A673 (cell line): Measurements from ENCODE around the gene GZMM. TPM values are rescaled to one million over a fixed set of nuclear protein-coding genes. Genes with fewer than 3 reads are reported as not detected.

Source experiments
- BruUV-seq: library from RNA; stranded (reverse); fragments of 400-500 nt; replicated peaks from 2 replicates; lab custom pipeline; 2021; lab: Mats Ljungman, UMichigan
- CTCF ChIA-PET: fragments of 300-600 bp; sonication (Branson Sonifier 250); formaldehyde crosslinking; loops from one replicate; lab custom pipeline; 2022; ENCODE audit warnings: antibody characterized with exemption; lab: Charles Lee
- POLR2A ChIA-PET: fragments of 300-600 bp; sonication (Branson Sonifier 250); formaldehyde crosslinking; loops from one replicate; lab custom pipeline; 2022; ENCODE audit warnings: antibody characterized with exemption; ENCODE audit not compliant: low non-redundant PET; lab: Charles Lee
- DNase-seq: peaks from one replicate; pipeline ENCODE4 v3.0.0-alpha.2; 2015; ENCODE audit warnings: low spot score
- H3K27ac ChIP-seq: fragments of 200-600 bp; sonication (generic); 2 replicates; pipeline ENCODE4 v1.5.1; 2016; ENCODE audit warnings: mixed run types, low read depth, mild to moderate bottlenecking, mixed read lengths, antibody characterized with exemption, low read length; ENCODE audit not compliant: poor library complexity, severe bottlenecking
- H3K27me3 ChIP-seq: fragments of 200-600 bp; sonication (generic); replicated peaks from 2 replicates; pipeline ENCODE4 v1.6.1; 2017; ENCODE audit warnings: mixed run types, low read depth, mild to moderate bottlenecking, mixed read lengths, antibody characterized with exemption, low read length; ENCODE audit not compliant: insufficient read depth, poor library complexity
- H3K36me3 ChIP-seq: fragments of 200-600 bp; sonication (generic); 2 replicates; pipeline ENCODE4 v1.6.1; 2016; ENCODE audit warnings: mixed run types, mild to moderate bottlenecking, mixed read lengths, antibody characterized with exemption, low read length; ENCODE audit not compliant: insufficient read depth, poor library complexity, severe bottlenecking
- H3K4me1 ChIP-seq: fragments of 200-600 bp; sonication (generic); 2 replicates; pipeline ENCODE4 v1.6.1; 2017; ENCODE audit warnings: mixed run types, mild to moderate bottlenecking, mixed read lengths, antibody characterized with exemption, low read length; ENCODE audit not compliant: insufficient read depth, poor library complexity, severe bottlenecking
- H3K4me3 ChIP-seq: fragments of 200-600 bp; sonication (generic); 2 replicates; pipeline ENCODE4 v1.5.1; 2016; ENCODE audit warnings: low read depth, mixed run types, mild to moderate bottlenecking, mixed read lengths, low read length; ENCODE audit not compliant: poor library complexity, severe bottlenecking
- H3K9me3 ChIP-seq: fragments of 200-600 bp; sonication (generic); 2 replicates; pipeline ENCODE4 v1.6.1; 2016; ENCODE audit warnings: mixed run types, low read depth, mild to moderate bottlenecking, mixed read lengths, antibody characterized with exemption, low read length; ENCODE audit not compliant: poor library complexity, severe bottlenecking
- CTCF ChIP-seq: fragments of 300-800, 200-600 bp; sonication (generic); conservative IDR thresholded peaks from 2 replicates; pipeline ENCODE4 v1.5.1; 2017; ENCODE audit warnings: low read depth, mild to moderate bottlenecking, antibody characterized with exemption, low read length, moderate library complexity, mixed read lengths
- EZH2 ChIP-seq: fragments of 200-600 bp; sonication (generic); IDR thresholded peaks from 2 replicates; pipeline ENCODE4 v1.6.1; 2017; ENCODE audit warnings: borderline replicate concordance, low read depth, mild to moderate bottlenecking, mixed read lengths, antibody characterized with exemption, low read length; ENCODE audit not compliant: poor library complexity, severe bottlenecking
- intact Hi-C: fragments of 100-400 bp; cut with micrococcal nuclease; formaldehyde crosslinking; loops from one replicate; pipeline ENCODE4 v1.10.0; 2022; ENCODE audit not compliant: unreplicated experiment
- total RNA-seq: library from RNA; stranded (reverse); gene quantifications from 2 replicates; pipeline ENCODE4 v1.2.3, GENCODE V29; 2021

GZMM gene
- total RNA-seq, 1 experiment from 2014 or later: 2.5 TPM

GRCh38 chr19:595326-596262 is 51.7 kb downstream of the GZMM start:
- POLR2A ChIA-PET: no interaction called here
- intact Hi-C loops: no loop called here
- Histone ChIP-seq H3K4me3 (no peak overlapping the region), H3K9me3 (no peaks in the 10 kb centered on the region), H3K36me3 (no peaks in the 10 kb centered on the region), H3K27me3 (no peaks in the 10 kb centered on the region), H3K27ac (no peak overlapping the region), H3K4me1 (peaks cover 8% of the 10 kb centered on the region)
- DNase-seq: no peak
- no peak for TF ChIP-seq EZH2
- CTCF ChIA-PET: no interaction called here
- BruUV-seq: no TSS peak

- Histone ChIP-seq H3K9me3 (no peaks in the 10 kb centered on the region), H3K4me3 (no peak overlapping the region), H3K4me1 (peaks cover under 1% of the 10 kb centered on the region), H3K36me3 (no peaks in the 10 kb centered on the region), H3K27me3 (no peaks in the 10 kb centered on the region), H3K27ac (no peak overlapping the region)
- ChIA-PET POLR2A (no interaction called here), CTCF (no interaction called here)
- TF ChIP-seq CTCF (no peak), EZH2 (no peak)
- no TSS peak for BruUV-seq
- DNase-seq: no peak
- intact Hi-C loops: no loop called here
Measured at GRCh38 chr19:596263-596655, 52.4 kb downstream of the GZMM start.

GRCh38 chr19:597406-598315 is 53.8 kb downstream of the GZMM start:
- no peak for TF ChIP-seq EZH2
- no peak for TF ChIP-seq CTCF
- Histone ChIP-seq H3K27me3 (no peaks in the 10 kb centered on the region), H3K27ac (no peak overlapping the region), H3K4me1 (no peaks in the 10 kb centered on the region), H3K9me3 (no peaks in the 10 kb centered on the region), H3K36me3 (no peaks in the 10 kb centered on the region), H3K4me3 (no peak overlapping the region)
- intact Hi-C loops: no loop called here
- no peak for DNase-seq
- POLR2A ChIA-PET: no interaction called here
- BruUV-seq: no TSS peak
- CTCF ChIA-PET: no interaction called here

Other genes with a start within 250 kb of the GZMM start
- gene MIER2, start 199.3 kb upstream of the GZMM start, total RNA-seq: 44.1 and 47.8 TPM in 2 replicates
- 1.8 and 3.5 TPM in 2 replicates for gene C2CD4C, start 134.9 kb upstream of the GZMM start, total RNA-seq
- gene SHC2, start 83.0 kb upstream of the GZMM start, total RNA-seq: 1.1 and 2.0 TPM in 2 replicates
- 0.59 and 0.84 TPM in 2 replicates for gene MADCAM1, start 47.6 kb upstream of the GZMM start, total RNA-seq
- gene TPGS1, start 36.6 kb upstream of the GZMM start, total RNA-seq: 20.7 and 22.2 TPM in 2 replicates
- 109 and 113 TPM in 2 replicates for gene CDC34, start 12.3 kb upstream of the GZMM start, total RNA-seq
- 865 TPM in 2 replicates for gene BSG, start 28.5 kb downstream of the GZMM start, total RNA-seq
- gene HCN2, start 45.8 kb downstream of the GZMM start, total RNA-seq: 13.1 and 15.7 TPM in 2 replicates
- 100 and 107 TPM in 2 replicates for gene POLRMT, start 89.5 kb downstream of the GZMM start, total RNA-seq
- 0.19 and 0.57 TPM in 2 replicates for gene FGF22, start 95.8 kb downstream of the GZMM start, total RNA-seq
- 90.2 and 93.3 TPM in 2 replicates for gene RNF126, start 119.2 kb downstream of the GZMM start, total RNA-seq
- 5.9 and 6.0 TPM in 2 replicates for gene FSTL3, start 132.3 kb downstream of the GZMM start, total RNA-seq
- gene PRSS57, start 151.4 kb downstream of the GZMM start, total RNA-seq: not detected in 2 replicates
- 21.2 and 40.3 TPM in 2 replicates for gene PALM, start 164.9 kb downstream of the GZMM start, total RNA-seq
- gene MISP, start 207.1 kb downstream of the GZMM start, total RNA-seq: 0.11 TPM in 1 of 2 replicates, not detected in the other